ENCODE data around the gene LRRFIP1. TPM values are rescaled to one million over a fixed set of nuclear protein-coding genes. Genes with fewer than 3 reads are reported as not detected.

Gene LRRFIP1
- polyA plus RNA-seq, 1 of the 3 experiments (the other 2 are of a cell fraction), result 47.3 TPM

- H3K27me3 ChIP-seq (ENCODE audit: insufficient read depth), result no peaks in the 10 kb centered on the region
- no peak overlapping the region for H3K4me2 ChIP-seq
- POLR2A ChIA-PET, result no interaction called here
- H3K79me2 ChIP-seq (ENCODE audit: insufficient read depth), result no peaks in the 10 kb centered on the region
- peaks cover 0 to 3% of the 10 kb centered on the region in 2 experiments; a peak in 1 of 4 replicates for H3K4me1 ChIP-seq (ENCODE audit: control insufficient read depth in 1 of 2, insufficient read depth in 2 of 2, low read depth in 1 of 2, low read length in 1 of 2)
- no peak overlapping the region for H2AFZ ChIP-seq (ENCODE audit: low read depth)
- H3K9ac ChIP-seq, result no peak overlapping the region
- H3K27ac ChIP-seq (ENCODE audit: low read depth in 2 of 2, low read length in 1 of 2), result no peak overlapping the region
- WGBS (ENCODE audit: low lambda C conversion rate), result 80% methylated on average over 15 of the region's 15 CpGs
- H3K9me2 ChIP-seq, result no peaks in the 10 kb centered on the region
- no peaks in the 10 kb centered on the region for H3K9me3 ChIP-seq
- CTCF ChIA-PET, result interaction anchor here (0.9 to 5.1 kb wide), 4 partner anchors 9 to 659 kb away, joined by 3 to 31 read pairs (median 4); no protein-coding TSS in a partner anchor
- no peak for DNase-seq
- no peaks in the 10 kb centered on the region for H3K36me3 ChIP-seq (replicated peaks in 1 of 2; ENCODE audit: control insufficient read depth in 1 of 2, insufficient read depth in 2 of 2, low read length in 1 of 2)
- H4K20me1 ChIP-seq (ENCODE audit: insufficient read depth), result no peaks in the 10 kb centered on the region
- TF ChIP-seq NRF1 (IDR thresholded peaks at IDR 0.05; ENCODE audit: low read depth, low read length) (no peak), GATA2 (CRISPR knock-in tag; IDR thresholded peaks at IDR 0.05) (no peak), TEAD4 (IDR thresholded peaks at IDR 0.05; ENCODE audit: borderline replicate concordance, insufficient read depth) (no peak), USF2 (IDR thresholded peaks at IDR 0.05; ENCODE audit: borderline replicate concordance, low read depth, low read length) (no peak), EP300 (IDR thresholded peaks at IDR 0.05; ENCODE audit: borderline replicate concordance in 1 of 2, low read depth in 1 of 2, low read length in 1 of 2) (no peak), SMC3 (IDR thresholded peaks at IDR 0.05; ENCODE audit: low read depth, low read length) (no peak), PBX3 (IDR thresholded peaks at IDR 0.05) (no peak), MAX (IDR thresholded peaks at IDR 0.05; ENCODE audit: low read depth) (no peak), TAF1 (IDR thresholded peaks at IDR 0.05; ENCODE audit: borderline replicate concordance, low read depth, low read length) (no peak), YY1 (IDR thresholded peaks at IDR 0.05; ENCODE audit: low read depth) (no peak), CHD2 (IDR thresholded peaks at IDR 0.05; ENCODE audit: low read length, partially characterized antibody) (no peak), RXRA (IDR thresholded peaks at IDR 0.05; ENCODE audit: borderline replicate concordance, low read depth) (no peak), RCOR1 (IDR thresholded peaks at IDR 0.05; ENCODE audit: low read length) (no peak), ELF1 (IDR thresholded peaks at IDR 0.05) (no peak), FOSL2 (IDR thresholded peaks at IDR 0.05; ENCODE audit: borderline replicate concordance, low read depth) (no peak), POLR2AphosphoS5 (IDR thresholded peaks at IDR 0.05; ENCODE audit: low read depth, low read length) (no peak), GABPA (IDR thresholded peaks at IDR 0.05; ENCODE audit: low read depth) (no peak)
- H3K4me3 ChIP-seq (ENCODE audit: low read depth in 2 of 2, low read length in 1 of 2), result no peak overlapping the region
- no peaks in the 10 kb centered on the region for H3F3A ChIP-seq (replicated peaks; ENCODE audit: insufficient read depth)
Observed at GRCh38 chr2:237603718-237604362, 23.5 kb upstream of the LRRFIP1 start.

Data from SK-N-SH (cell line).